GM18517 (cell line): ENCODE data around the gene RRP8.
A peak's percentile ranks its signal among the peaks of the same experiment; 100 is the strongest.

Experiments used
- ATAC-seq: cut with Tn5 transposase; IDR thresholded peaks from one replicate; pipeline ENCODE4 v1.9.1; 2021; ENCODE audit warnings: mild to moderate bottlenecking, moderate library complexity; ENCODE audit not compliant: unreplicated experiment

Gene RRP8

DNA sequence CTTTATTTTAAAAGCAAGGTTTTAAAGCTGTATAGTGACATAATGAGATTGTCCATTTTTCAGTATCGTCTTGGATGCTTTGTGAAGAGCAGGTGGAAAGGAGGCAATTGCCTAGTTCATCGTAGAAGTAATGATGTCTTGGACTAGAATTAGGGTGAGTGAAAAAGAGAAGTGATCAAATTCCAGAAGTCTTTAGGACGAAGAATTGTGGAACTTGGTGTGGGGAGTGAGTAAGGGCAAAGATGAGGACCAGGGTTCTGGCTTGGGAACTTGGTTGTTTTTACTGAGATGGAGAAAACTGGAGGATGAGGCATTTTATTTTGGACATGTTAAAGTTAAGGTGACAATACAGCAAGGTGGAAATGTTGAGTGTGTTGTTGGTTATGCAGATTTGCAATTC is 1.4 kb upstream of the RRP8 start:
- ATAC-seq: no peak

- ATAC-seq: peak; percentile 45
Measured at GRCh38 chr11:6604081-6604626, 738 bp upstream of the RRP8 start.

DNA sequence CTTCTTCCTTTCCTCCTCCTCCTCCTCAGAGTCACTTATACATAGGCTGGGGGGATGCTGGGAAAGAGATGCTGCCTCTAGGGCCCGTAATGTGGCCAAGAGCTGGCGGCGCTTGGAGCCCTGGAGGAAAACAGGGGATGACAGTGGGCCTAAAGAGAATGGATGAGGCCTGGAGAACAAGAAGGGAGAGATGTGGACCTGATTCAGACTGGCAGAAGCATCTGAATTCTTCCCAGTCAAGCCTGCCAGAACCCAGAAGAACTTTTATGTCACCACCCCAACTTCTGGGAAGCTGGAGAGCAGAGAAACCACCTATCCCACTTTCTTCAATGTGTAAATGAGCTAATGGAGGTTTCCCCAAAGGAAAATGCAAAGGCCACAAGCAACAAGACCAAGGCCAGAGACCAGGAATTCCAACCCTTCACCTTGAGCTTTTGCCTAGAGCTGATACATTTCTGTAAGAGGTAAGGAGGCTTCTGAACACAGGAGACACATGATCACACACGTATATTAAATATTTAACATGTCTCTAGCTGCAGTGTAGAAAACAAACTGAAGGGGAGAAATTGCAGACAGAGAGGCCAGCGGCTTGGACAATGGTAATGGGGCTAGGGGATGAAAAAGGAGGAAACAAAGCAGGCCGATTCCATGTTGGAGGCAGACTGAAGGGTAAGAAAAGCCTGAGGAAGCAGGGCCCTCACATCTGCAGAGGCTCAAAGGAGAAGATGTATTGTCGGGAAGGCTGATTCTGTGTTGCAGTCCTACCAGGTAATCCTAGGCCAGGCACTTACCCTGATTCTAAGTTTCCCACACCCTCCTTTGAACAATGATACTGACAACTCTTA is 1.1 kb downstream of the RRP8 start:
- no peak for ATAC-seq

DNA sequence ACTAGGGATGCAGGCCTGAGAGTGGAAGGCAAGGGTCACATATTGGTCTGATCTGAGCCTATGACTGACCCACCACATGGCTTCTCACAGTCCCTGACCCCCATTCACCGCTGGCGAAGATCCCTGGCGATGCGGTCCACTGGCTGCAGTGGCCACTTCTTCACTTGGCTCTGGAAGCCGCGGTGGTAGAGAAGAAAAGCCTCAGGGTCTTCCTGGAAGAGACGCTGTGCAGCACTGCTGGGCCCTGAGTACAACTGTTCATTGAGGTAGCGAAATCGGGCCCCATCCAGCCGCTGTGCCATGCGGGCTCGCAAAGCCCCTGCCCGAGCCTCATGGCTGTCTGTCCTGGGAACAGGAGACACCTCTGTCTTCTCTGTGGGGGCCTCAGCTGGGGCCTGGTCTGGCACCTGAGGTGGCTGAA is 2.4 kb downstream of the RRP8 start:
- ATAC-seq: no peak

DNA sequence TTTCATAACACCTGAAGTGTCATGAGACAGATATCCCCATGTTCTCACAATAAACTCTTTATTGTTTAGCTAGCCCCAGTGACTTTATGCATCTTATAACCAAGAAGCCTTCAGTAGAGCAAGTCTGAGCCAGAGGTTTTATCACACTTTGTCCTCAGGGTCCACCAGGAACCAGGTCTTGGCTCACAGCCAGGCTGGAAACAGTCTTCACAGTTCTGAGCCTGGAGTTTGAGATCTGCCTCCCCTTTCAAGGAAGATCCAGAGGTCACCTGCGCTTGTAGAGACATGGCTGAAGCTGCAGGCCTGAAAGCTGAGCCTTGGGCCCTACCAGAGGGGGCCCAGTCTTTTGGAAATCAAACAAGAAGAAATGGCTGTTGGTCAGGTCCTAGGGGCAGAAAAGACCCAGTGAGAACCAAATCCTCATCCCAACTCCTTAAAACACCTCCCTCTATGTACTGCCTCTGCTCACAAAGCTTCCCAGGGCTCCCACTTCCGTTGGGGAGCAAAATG is 3.5 kb downstream of the RRP8 start:
- ATAC-seq: no peak

DNA sequence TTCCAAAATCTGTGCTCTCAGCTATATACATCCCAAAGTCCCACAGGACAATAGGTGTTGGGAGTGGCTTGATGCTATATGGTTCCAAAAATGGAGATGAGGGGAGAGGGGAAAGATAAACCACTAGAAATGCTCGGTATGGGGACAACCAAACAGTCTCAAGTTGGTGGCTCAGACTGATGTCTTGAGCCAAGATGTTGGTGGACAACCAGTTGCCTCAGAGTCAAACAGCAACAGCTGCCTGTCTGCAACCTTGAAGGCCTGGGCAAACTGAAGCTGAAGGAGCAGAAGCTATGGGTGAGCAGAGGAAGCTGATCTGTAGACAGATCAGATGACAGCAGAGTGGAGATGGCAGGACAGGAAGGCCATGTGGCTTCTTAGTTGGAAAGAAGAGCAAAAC is 4.0 kb downstream of the RRP8 start:
- ATAC-seq: no peak

- no peak for ATAC-seq
Measured at GRCh38 chr11:6598555-6598954, 4.9 kb downstream of the RRP8 start.

- ATAC-seq: no peak
Measured at GRCh38 chr11:6596239-6596877, 7.1 kb downstream of the RRP8 start.

GRCh38 chr11:6594142-6594768 is 9.2 kb downstream of the RRP8 start:
- no peak for ATAC-seq

DNA sequence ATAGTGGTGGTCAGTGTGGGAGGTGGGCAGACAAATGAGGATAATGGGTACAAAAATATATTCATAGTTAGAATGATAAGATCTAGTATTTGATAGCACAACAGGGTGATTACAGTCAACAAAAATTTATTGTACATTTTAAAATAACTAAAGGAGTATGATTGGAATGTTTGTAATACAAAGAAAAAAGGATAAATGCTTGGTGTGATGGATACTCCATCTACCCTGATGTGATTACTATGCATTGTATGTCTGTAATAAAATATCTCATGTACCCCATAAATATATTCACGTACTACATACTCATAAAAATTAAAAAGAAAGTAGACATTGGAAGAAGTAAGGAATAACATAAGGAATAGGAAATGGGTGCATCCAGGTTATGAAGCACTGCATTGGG is 15.4 kb downstream of the RRP8 start:
- ATAC-seq: no peak

GRCh38 chr11:6587360-6587953 is 16.0 kb downstream of the RRP8 start:
- ATAC-seq: no peak

- no peak for ATAC-seq
Measured at GRCh38 chr11:6586434-6587359, 16.7 kb downstream of the RRP8 start.

DNA sequence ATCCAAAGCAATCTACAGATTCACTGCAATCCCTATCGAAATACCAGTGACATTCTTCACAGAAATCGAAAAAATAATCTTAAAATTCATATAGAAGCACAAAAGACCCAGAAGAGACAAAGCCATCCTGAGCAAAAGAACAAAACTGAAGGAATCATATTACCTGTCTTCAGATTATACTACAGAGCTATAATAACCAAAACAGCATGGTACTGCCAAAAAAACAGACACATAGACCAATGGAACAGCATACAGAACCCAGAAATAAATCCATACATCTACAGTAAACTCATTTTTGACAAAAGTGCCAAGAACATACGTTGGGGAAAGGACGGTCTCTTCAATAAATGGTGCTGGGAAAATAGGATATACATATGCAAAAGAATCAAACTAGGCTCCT is 18.9 kb downstream of the RRP8 start:
- ATAC-seq: no peak

GRCh38 chr11:6583584-6583983 is 19.8 kb downstream of the RRP8 start:
- ATAC-seq: no peak

- no peak for ATAC-seq
Measured at GRCh38 chr11:6579681-6580080, 23.7 kb downstream of the RRP8 start.

GRCh38 chr11:6578134-6578533 is 25.3 kb downstream of the RRP8 start:
- ATAC-seq: no peak

- no peak for ATAC-seq
Measured at GRCh38 chr11:6576471-6577373, 26.7 kb downstream of the RRP8 start.

- ATAC-seq: no peak
Measured at GRCh38 chr11:6574816-6575715, 28.4 kb downstream of the RRP8 start.
